T follicular helper cell (primary cell): ENCODE results near the gene SRXN1.

Experiments
- DNase-seq: peaks from one replicate; pipeline ENCODE4 v3.0.0-alpha.2; 2020; ENCODE audit warnings: low read depth

Gene SRXN1

GRCh38 chr20:607476-607875 is 45.5 kb downstream of the SRXN1 start:
- no peak for DNase-seq

GRCh38 chr20:605237-605636 is 47.8 kb downstream of the SRXN1 start:
- no peak for DNase-seq

- DNase-seq: no peak
Observed at GRCh38 chr20:603116-603640, 49.8 kb downstream of the SRXN1 start.

GRCh38 chr20:602111-602970 is 50.7 kb downstream of the SRXN1 start:
- DNase-seq: no peak

GRCh38 chr20:600736-601135 is 52.3 kb downstream of the SRXN1 start:
- DNase-seq: no peak

- DNase-seq: no peak
Observed at GRCh38 chr20:600141-600540, 52.9 kb downstream of the SRXN1 start.

GRCh38 chr20:598133-598850 is 54.7 kb downstream of the SRXN1 start:
- DNase-seq: no peak

GRCh38 chr20:597560-597959 is 55.4 kb downstream of the SRXN1 start:
- DNase-seq: no peak
